HCT116 (cell line): ENCODE measurements around the gene RPL27. TPM values are rescaled to one million over a fixed set of nuclear protein-coding genes. Genes with fewer than 3 reads are reported as not detected.
A peak's percentile ranks its signal among the peaks of the same experiment; 100 is the strongest.

Experiments
- ATAC-seq: fragments of 200-7000 bp; cut with Tn5 transposase; 2 replicates; pipeline ENCODE4 v1.9.1; 2020; ENCODE audit warnings: mild to moderate bottlenecking, moderate library complexity
- BruUV-seq: library from RNA; stranded (reverse); fragments of 400-500 nt; replicated peaks from 2 replicates; lab custom pipeline; 2021; lab: Mats Ljungman, UMichigan
- CTCF ChIA-PET: fragments of 300-600 bp; sonication (Branson Sonifier 250); formaldehyde crosslinking; loops from one replicate; lab custom pipeline; 2021; ENCODE audit warnings: antibody characterized with exemption; lab: Charles Lee
- POLR2A ChIA-PET: fragments of 300-600, 350-600 bp; sonication (Branson Sonifier 250); formaldehyde crosslinking; loops from one replicate; lab custom pipeline; 2021; ENCODE audit warnings: antibody characterized with exemption; lab: Charles Lee
- RAD21 ChIA-PET, 2 experiments: fragments of 300-600 bp; sonication (Branson Sonifier 250); formaldehyde crosslinking; loops; one replicate each; lab custom pipeline; 2023; ENCODE audit warnings: low total read pairs in 2 of 2; ENCODE audit not compliant: uncharacterized antibody in 2 of 2, unreplicated experiment in 2 of 2, low non-redundant PET in 1 of 2; lab: Charles Lee
- DNase-seq: peaks from one replicate; pipeline ENCODE4 v3.0.0-alpha.2; 2010; ENCODE audit warnings: low read depth, low spot score
- H2AFZ ChIP-seq: fragments of 200-600 bp; shearing (Covaris generic), sonication (generic); 2 replicates; pipeline ENCODE4 v1.6.1; 2017; ENCODE audit warnings: low read depth, mixed run types, mixed read lengths, antibody characterized with exemption, low read length; ENCODE audit not compliant: poor library complexity, severe bottlenecking
- H3K27ac ChIP-seq: 2 replicates; pipeline ENCODE4 v1.5.1; 2012; ENCODE audit warnings: low read depth, low read length
- H3K27me3 ChIP-seq: fragments of 200-600 bp; sonication (generic); 2 replicates; pipeline ENCODE4 v1.6.1; 2016; ENCODE audit warnings: mixed run types, low read length, mixed read lengths; ENCODE audit not compliant: insufficient read depth
- H3K36me3 ChIP-seq, 2 experiments: fragments of 200-500 bp in 1 of 2; fragments of 200-600 bp in 1 of 2; sonication (Bioruptor generic) in 1 of 2; sonication (generic) in 1 of 2; 2 replicates each; pipeline versions ENCODE4 v1.5.1 to v1.6.1; 2014 to 2016; ENCODE audit warnings: low read length in 2 of 2, inconsistent platforms in 1 of 2, mixed read lengths in 1 of 2, mixed run types in 1 of 2; ENCODE audit not compliant: insufficient read depth in 2 of 2, control insufficient read depth in 1 of 2
- H3K4me1 ChIP-seq, 2 experiments: fragments of 200-600 bp in 1 of 2; sonication (generic) in 1 of 2; 2 replicates each; pipeline versions ENCODE4 v1.5.1 to v1.6.1; 2012 to 2017; ENCODE audit warnings: low read length in 2 of 2, inconsistent platforms in 1 of 2, mild to moderate bottlenecking in 1 of 2, mixed read lengths in 1 of 2, mixed run types in 1 of 2, moderate library complexity in 1 of 2; ENCODE audit not compliant: insufficient read depth in 2 of 2, control insufficient read depth in 1 of 2
- H3K4me2 ChIP-seq: fragments of 200-600 bp; sonication (generic); 2 replicates; pipeline ENCODE4 v1.6.1; 2017; ENCODE audit warnings: mixed run types, low read length, mixed read lengths
- H3K4me3 ChIP-seq, 2 experiments: fragments of 200-600 bp in 1 of 2; sonication (generic) in 1 of 2; replicated peaks in 1 of 2; 2 replicates each; pipeline ENCODE4 v1.5.1; 2011 to 2016; ENCODE audit warnings: low read length in 2 of 2, control low read depth in 1 of 2, low read depth in 1 of 2, mild to moderate bottlenecking in 1 of 2, mixed read lengths in 1 of 2, mixed run types in 1 of 2
- H3K79me2 ChIP-seq: fragments of 200-600 bp; sonication (generic); 2 replicates; pipeline ENCODE4 v1.6.1; 2017; ENCODE audit warnings: mild to moderate bottlenecking, mixed run types, low read length, moderate library complexity, mixed read lengths; ENCODE audit not compliant: insufficient read depth
- H3K9ac ChIP-seq: fragments of 200-600 bp; sonication (generic); 2 replicates; pipeline ENCODE4 v1.6.1; 2016; ENCODE audit warnings: low read length, mixed read lengths
- H3K9me2 ChIP-seq: fragments of 200-600 bp; sonication (generic), shearing (Covaris generic); 2 replicates; pipeline ENCODE4 v1.6.1; 2017; ENCODE audit warnings: mixed run types, mild to moderate bottlenecking, moderate library complexity; ENCODE audit not compliant: insufficient read depth
- H3K9me3 ChIP-seq, 2 experiments: fragments of 200-500 bp in 1 of 2; fragments of 200-600 bp in 1 of 2; sonication (Bioruptor generic) in 1 of 2; sonication (generic) in 1 of 2; 2 replicates each; pipeline ENCODE4 v1.6.1; 2014 to 2017; ENCODE audit warnings: low read length in 2 of 2, mixed read lengths in 2 of 2, inconsistent platforms in 1 of 2, low read depth in 1 of 2, mild to moderate bottlenecking in 1 of 2, mixed run types in 1 of 2, moderate library complexity in 1 of 2; ENCODE audit not compliant: control insufficient read depth in 1 of 2, insufficient read depth in 1 of 2
- H4K20me1 ChIP-seq: fragments of 200-600 bp; sonication (generic), shearing (Covaris generic); 2 replicates; pipeline ENCODE4 v1.6.1; 2017; ENCODE audit warnings: mixed run types, mild to moderate bottlenecking, moderate library complexity; ENCODE audit not compliant: insufficient read depth
- ELF1 ChIP-seq: IDR thresholded peaks from 2 replicates; pipeline ENCODE4 v1.6.1; 2012; ENCODE audit warnings: low read depth, borderline replicate concordance
- EZH2 ChIP-seq: fragments of 200-600 bp; sonication (generic); IDR thresholded peaks from 2 replicates; pipeline ENCODE4 v1.6.1; 2017; ENCODE audit warnings: antibody characterized with exemption, mixed run types
- FOSL1 ChIP-seq: IDR thresholded peaks from 2 replicates; pipeline ENCODE4 v1.6.1; 2012; ENCODE audit warnings: low read depth
- POLR2AphosphoS5 ChIP-seq: IDR thresholded peaks from 2 replicates; pipeline ENCODE4 v1.6.1; 2011; ENCODE audit warnings: mild to moderate bottlenecking, low read depth, low read length, moderate library complexity
- RAD21 ChIP-seq: IDR thresholded peaks from 2 replicates; pipeline ENCODE4 v1.6.1; 2012; ENCODE audit warnings: low read depth, mild to moderate bottlenecking
- SRF ChIP-seq: IDR thresholded peaks from 2 replicates; pipeline ENCODE4 v1.6.1; 2012; ENCODE audit warnings: low read depth
- TCF7L2 ChIP-seq: IDR thresholded peaks from 2 replicates; pipeline ENCODE4 v1.7.0; 2011; ENCODE audit warnings: borderline replicate concordance, inconsistent platforms; ENCODE audit not compliant: insufficient read depth, insufficient read length; ENCODE audit errors: extremely low read depth
- YY1 ChIP-seq: IDR thresholded peaks from 2 replicates; pipeline ENCODE4 v1.6.1; 2011; ENCODE audit warnings: low read length, low read depth, moderate library complexity, mild to moderate bottlenecking; ENCODE audit not compliant: insufficient replicate concordance; ENCODE audit errors: extremely low read depth
- intact Hi-C: fragments of 100-400 bp; cut with micrococcal nuclease; formaldehyde crosslinking; loops from 2 replicates; pipeline ENCODE4 v1.10.0; 2022
- total RNA-seq: library from RNA; stranded (reverse); gene quantifications from one replicate; pipeline ENCODE4 v1.2.1, GENCODE V29; 2021; ENCODE audit not compliant: unreplicated experiment
- TF ChIP-seq, protein P1 (sequence below): IDR thresholded peaks from 2 replicates; pipeline ENCODE4 v1.6.1; 2012; ENCODE audit warnings: low read depth

Gene RPL27
- total RNA-seq, 1 experiment from 2014 or later: 1,295 TPM

DNA sequence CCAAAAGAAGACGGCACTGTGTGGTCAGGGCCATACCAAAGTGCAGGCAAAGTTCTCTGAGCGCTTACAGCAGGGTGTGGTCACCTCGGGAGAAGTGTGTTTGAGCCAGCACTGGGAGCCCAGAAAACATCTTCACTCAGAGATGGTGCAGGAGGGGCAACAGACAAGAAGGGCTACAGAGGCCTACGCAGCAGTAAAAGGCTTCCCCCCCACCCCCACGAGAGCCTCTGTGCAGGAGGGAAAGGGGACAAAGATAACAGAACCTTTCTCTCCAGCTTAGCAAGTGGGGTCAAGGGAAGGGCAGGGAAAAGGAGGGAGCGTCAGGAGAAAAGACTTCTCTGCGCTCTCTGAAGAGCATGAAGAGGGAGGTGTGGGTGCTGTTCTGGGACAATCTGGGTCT is 21.2 kb downstream of the RPL27 start (continued):
- TF ChIP-seq, protein P1, sequence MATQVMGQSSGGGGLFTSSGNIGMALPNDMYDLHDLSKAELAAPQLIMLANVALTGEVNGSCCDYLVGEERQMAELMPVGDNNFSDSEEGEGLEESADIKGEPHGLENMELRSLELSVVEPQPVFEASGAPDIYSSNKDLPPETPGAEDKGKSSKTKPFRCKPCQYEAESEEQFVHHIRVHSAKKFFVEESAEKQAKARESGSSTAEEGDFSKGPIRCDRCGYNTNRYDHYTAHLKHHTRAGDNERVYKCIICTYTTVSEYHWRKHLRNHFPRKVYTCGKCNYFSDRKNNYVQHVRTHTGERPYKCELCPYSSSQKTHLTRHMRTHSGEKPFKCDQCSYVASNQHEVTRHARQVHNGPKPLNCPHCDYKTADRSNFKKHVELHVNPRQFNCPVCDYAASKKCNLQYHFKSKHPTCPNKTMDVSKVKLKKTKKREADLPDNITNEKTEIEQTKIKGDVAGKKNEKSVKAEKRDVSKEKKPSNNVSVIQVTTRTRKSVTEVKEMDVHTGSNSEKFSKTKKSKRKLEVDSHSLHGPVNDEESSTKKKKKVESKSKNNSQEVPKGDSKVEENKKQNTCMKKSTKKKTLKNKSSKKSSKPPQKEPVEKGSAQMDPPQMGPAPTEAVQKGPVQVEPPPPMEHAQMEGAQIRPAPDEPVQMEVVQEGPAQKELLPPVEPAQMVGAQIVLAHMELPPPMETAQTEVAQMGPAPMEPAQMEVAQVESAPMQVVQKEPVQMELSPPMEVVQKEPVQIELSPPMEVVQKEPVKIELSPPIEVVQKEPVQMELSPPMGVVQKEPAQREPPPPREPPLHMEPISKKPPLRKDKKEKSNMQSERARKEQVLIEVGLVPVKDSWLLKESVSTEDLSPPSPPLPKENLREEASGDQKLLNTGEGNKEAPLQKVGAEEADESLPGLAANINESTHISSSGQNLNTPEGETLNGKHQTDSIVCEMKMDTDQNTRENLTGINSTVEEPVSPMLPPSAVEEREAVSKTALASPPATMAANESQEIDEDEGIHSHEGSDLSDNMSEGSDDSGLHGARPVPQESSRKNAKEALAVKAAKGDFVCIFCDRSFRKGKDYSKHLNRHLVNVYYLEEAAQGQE: no peak
- TF ChIP-seq YY1 (no peak), ELF1 (no peak), SRF (no peak)

DNA sequence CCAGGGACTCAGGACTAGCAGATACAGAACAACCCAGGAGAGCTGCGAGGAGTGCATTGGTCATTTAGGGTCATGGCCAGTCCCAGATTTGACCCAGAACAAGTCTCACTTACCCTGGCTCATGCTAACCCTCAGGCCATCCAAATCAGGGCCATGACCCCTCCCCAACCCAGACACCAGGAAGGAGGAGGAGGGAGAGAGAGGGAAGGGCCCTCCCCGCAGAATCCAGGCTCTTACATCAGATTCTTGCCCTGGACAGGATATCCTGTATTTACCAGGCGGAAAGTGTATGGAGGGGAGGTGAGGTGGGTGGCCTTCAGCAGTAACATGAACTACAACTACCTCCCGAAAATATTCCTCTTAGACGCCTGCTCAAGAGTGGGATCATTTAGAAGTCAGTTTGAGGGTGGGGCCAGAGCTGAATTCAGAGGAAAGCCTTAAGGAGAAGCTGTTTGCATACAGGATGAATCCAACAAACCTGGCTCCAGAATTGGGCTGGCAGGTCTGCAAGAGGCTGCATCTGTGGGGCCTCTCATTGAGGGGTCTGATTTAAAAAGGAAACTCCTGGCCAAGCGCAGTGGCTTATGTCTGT is 21.9 kb downstream of the RPL27 start:
- Histone ChIP-seq H3K9me3 (no peaks in the 10 kb centered on the region), H2AFZ (no peak overlapping the region), H4K20me1 (no peaks in the 10 kb centered on the region), H3K27me3 (no peaks in the 10 kb centered on the region), H3K79me2 (peaks cover 8% of the 10 kb centered on the region; the same call in 1 of the 2 replicates), H3K9ac (no peak overlapping the region), H3K27ac (no peak overlapping the region), H3K4me3 (no peak overlapping the region), H3K4me2 (peak overlapping the region; percentile 99; the same call in 1 of the 2 replicates), H3K9me2 (no peaks in the 10 kb centered on the region), H3K36me3 (peaks cover 0 to 9% of the 10 kb centered on the region in 2 experiments; a peak in 3 of 4 replicates), H3K4me1 (peaks cover 9 to 42% of the 10 kb centered on the region in 2 experiments; a peak in 3 of 4 replicates)
- ChIA-PET POLR2A (interaction anchor here (1.0 to 1.4 kb wide), 2 partner anchors 13 to 22 kb away, joined by 3 read pairs; partner anchors contain the start of gene RPL27), CTCF (no interaction called here)
- intact Hi-C loops: loop anchor here (5.0 kb wide), 1 partner anchor 367 kb away; no protein-coding TSS in a partner anchor
- ATAC-seq (no peak), DNase-seq (no peak)
- BruUV-seq: TSS peak; percentile 27
- TF ChIP-seq FOSL1 (no peak), EZH2 (no peak), RAD21 (no peak), SRF (no peak), POLR2AphosphoS5 (no peak), TCF7L2 (no peak)
- TF ChIP-seq, all 23 proteins: peak for 0
- RAD21 ChIA-PET: no interaction called here
